Measurements from ENCODE around the gene ZNF814.

Gene ZNF814

DNA sequence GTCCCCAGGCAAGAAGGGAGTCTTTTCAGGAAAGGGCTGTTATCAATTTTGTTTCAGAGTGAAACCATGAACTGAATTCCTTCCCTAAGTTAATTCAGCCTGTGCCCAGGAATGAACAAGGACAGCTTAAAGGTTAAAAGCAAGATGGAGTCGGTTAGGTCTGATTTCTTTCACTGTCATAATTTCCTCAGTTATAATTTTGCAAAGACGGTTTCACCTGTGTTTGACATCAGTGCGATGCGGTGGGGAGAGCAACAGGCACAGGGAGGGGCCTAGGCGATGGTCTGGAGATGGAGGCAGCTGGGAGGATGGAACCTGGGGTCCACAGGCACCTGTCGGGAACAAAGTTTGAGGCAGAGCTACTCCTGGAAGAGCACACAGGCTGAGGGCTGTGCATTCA, 68.2 kb downstream of the ZNF814 start:
- H3K36me3 Mint-ChIP-seq (ENCODE audit: low read depth), result peaks cover 33% of the 10 kb centered on the region
- H3K27me3 Mint-ChIP-seq (ENCODE audit: low read depth), result no peaks in the 10 kb centered on the region
- H3K27ac Mint-ChIP-seq, result peak overlapping the region; percentile 93 to 98 (median 96)
- H3K9me3 Mint-ChIP-seq, result peaks cover 2% of the 10 kb centered on the region
- TF ChIP-seq, protein P1, sequence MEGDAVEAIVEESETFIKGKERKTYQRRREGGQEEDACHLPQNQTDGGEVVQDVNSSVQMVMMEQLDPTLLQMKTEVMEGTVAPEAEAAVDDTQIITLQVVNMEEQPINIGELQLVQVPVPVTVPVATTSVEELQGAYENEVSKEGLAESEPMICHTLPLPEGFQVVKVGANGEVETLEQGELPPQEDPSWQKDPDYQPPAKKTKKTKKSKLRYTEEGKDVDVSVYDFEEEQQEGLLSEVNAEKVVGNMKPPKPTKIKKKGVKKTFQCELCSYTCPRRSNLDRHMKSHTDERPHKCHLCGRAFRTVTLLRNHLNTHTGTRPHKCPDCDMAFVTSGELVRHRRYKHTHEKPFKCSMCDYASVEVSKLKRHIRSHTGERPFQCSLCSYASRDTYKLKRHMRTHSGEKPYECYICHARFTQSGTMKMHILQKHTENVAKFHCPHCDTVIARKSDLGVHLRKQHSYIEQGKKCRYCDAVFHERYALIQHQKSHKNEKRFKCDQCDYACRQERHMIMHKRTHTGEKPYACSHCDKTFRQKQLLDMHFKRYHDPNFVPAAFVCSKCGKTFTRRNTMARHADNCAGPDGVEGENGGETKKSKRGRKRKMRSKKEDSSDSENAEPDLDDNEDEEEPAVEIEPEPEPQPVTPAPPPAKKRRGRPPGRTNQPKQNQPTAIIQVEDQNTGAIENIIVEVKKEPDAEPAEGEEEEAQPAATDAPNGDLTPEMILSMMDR (IDR thresholded peaks at IDR 0.05; ENCODE audit: unreplicated experiment in 3 of 3), result no peak
- peak overlapping the region; percentile 94 to 99 (median 98) for H3K4me3 Mint-ChIP-seq
- peaks cover 45% of the 10 kb centered on the region for H3K4me1 Mint-ChIP-seq

DNA sequence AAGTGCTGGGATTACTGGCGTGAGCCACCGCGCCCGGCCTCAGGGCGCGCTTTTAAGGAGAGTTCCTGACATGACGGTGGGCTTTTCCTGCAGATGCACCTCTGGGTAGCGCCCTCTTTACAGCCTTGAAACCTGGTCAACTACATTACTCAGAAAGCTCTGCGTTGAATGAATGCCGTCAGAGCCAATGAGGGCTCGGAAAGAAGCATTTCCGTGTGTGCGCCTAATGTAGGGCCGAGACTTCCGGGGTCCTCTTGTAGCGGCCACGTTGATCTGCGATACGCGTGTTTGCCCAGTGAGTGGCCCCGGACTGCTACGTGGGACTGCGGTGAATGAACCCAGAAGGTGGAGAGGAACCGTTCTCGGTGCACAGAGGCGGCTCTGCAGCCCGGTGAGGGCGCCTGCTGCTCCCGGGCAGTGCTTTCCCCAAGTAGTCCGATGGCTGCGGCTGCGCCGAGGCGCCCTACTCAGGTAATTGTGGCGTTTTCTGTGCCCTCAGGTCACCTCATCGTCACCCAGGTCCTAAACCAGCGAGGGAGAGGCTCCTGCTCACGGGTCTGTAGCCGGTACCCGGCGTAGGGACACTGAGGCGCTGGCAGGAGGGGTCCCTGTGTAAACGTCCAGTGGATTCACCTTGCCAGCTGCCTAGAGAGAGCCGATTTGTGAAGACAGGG, 69.2 kb downstream of the ZNF814 start:
- H3K9me3 Mint-ChIP-seq, result peaks cover 2% of the 10 kb centered on the region
- peaks cover 31% of the 10 kb centered on the region for H3K36me3 Mint-ChIP-seq (ENCODE audit: low read depth)
- H3K4me3 Mint-ChIP-seq, result peak overlapping the region; percentile 94 to 99 (median 98)
- H3K27ac Mint-ChIP-seq, result peak overlapping the region; percentile 93 to 98 (median 96)
- TF ChIP-seq, protein P1 (IDR thresholded peaks at IDR 0.05; ENCODE audit: unreplicated experiment in 3 of 3), result no peak
- H3K4me1 Mint-ChIP-seq, result peaks cover 53% of the 10 kb centered on the region
- no peaks in the 10 kb centered on the region for H3K27me3 Mint-ChIP-seq (ENCODE audit: low read depth)

DNA sequence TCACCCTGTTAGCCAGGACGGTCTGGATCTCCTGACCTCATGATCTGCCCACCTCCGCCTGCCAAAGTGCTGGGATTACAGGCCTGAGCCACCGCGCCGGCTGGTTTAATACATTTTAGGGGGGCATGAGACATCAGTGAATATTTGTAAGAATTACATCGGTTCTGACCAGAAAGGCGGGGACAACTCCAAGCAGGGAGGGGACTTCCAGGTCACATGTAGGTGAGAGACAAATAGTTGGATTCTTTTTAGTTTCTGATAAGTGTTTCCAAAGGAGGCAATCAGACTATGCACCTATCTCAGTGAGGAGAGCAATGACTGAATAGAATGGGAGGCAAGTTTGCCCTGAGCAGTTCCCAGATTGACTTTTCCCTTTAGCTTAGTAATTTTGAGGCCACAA, 70.5 kb downstream of the ZNF814 start:
- H3K27me3 Mint-ChIP-seq (ENCODE audit: low read depth), result no peaks in the 10 kb centered on the region
- H3K4me1 Mint-ChIP-seq, result peaks cover 58% of the 10 kb centered on the region
- peaks cover 26% of the 10 kb centered on the region for H3K36me3 Mint-ChIP-seq (ENCODE audit: low read depth)
- H3K4me3 Mint-ChIP-seq, result peak overlapping the region; percentile 94 to 99 (median 98)
- H3K27ac Mint-ChIP-seq, result peak overlapping the region; percentile 91 to 96 (median 93)
- TF ChIP-seq, protein P1 (IDR thresholded peaks at IDR 0.05; ENCODE audit: unreplicated experiment in 3 of 3), result no peak
- H3K9me3 Mint-ChIP-seq, result peaks cover 2% of the 10 kb centered on the region

DNA sequence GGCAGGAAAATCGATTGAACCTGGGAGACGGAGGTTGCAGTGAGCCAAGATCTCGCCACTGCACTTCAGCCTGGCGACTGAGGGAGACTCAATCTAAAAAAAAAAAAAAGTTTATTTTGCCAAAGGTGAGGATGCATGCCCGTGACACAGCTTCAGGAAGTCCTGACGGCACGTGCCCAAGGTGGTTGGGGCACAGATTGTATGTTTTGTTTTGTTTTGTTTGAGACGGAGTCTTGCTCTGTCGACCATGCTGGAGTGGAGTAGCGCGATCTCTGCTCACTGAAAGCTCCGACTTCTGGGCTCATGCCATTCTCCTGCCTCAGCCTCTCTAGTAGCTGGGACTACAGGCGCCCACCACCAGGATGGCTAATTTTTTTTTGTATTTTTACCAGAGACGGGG, 70.9 kb downstream of the ZNF814 start:
- no peaks in the 10 kb centered on the region for H3K27me3 Mint-ChIP-seq (ENCODE audit: low read depth)
- peaks cover 2% of the 10 kb centered on the region for H3K9me3 Mint-ChIP-seq
- peaks cover 61% of the 10 kb centered on the region for H3K4me1 Mint-ChIP-seq
- peak overlapping the region; percentile 91 to 96 (median 93) for H3K27ac Mint-ChIP-seq
- peak overlapping the region; percentile 94 to 99 (median 98) for H3K4me3 Mint-ChIP-seq
- H3K36me3 Mint-ChIP-seq (ENCODE audit: low read depth), result peaks cover 27% of the 10 kb centered on the region
- TF ChIP-seq, protein P1 (IDR thresholded peaks at IDR 0.05; ENCODE audit: unreplicated experiment in 3 of 3), result no peak

DNA sequence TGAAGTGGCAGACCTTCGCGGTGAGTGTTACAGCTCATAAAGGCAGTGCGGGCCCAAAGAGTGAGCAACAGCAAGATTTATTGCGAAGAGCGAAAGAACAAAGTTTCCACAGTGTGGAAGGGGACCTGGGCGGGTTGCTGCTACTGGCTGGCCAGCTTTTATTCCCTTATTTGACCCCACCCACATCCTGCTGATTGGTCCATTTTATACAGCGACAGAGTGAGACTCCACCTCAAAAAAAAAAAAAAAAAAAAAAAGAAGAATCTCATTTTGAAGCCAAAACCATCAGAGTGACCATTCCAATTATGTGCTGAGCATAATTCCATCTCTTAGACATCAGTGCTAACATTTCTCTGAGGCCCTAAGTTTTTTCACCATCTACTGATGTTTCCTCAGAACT, 72.2 kb downstream of the ZNF814 start:
- Mint-ChIP-seq H3K4me1 (peaks cover 62% of the 10 kb centered on the region), H3K9me3 (no peaks in the 10 kb centered on the region), H3K27ac (peak overlapping the region; percentile 52 to 98 (median 92)), H3K4me3 (peak overlapping the region; percentile 56 to 75 (median 75)), H3K27me3 (ENCODE audit: low read depth) (no peaks in the 10 kb centered on the region), H3K36me3 (ENCODE audit: low read depth) (peaks cover 28% of the 10 kb centered on the region)
- TF ChIP-seq, protein P1 (IDR thresholded peaks at IDR 0.05; ENCODE audit: unreplicated experiment in 3 of 3), result no peak
